PC-9 (cell line): Measurements from ENCODE around the gene OR10H2.

Source experiments
- CTCF ChIP-seq: fragments of 200-600 bp; sonication (generic); conservative IDR thresholded peaks from 2 replicates; pipeline ENCODE4 v1.6.1; 2017; ENCODE audit warnings: mixed run types, antibody characterized with exemption, mild to moderate bottlenecking, moderate library complexity
- EZH2 ChIP-seq: fragments of 200-600 bp; sonication (generic); IDR thresholded peaks from 2 replicates; pipeline ENCODE4 v1.8.0; 2017; ENCODE audit warnings: antibody characterized with exemption, low read depth

DNA sequence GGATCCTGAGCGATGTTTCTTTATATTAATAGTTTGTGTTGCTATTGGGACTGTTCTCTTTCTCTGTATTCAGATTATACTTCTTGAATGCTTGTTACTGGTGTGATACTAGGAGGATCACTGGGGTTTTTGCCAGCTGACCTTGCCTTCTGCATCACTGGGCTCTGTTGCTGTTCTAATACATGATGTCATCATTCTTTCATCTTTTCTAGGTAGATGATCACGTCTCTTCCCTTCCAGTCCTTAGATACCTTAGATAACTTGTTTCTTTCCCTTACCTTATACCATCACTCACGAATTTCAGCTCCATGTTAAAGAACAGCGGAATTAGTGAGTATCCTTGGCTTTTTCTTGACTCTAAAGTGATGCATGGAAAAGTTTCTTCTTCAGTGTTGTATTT, 9.9 kb downstream of the OR10H2 start, which contains the start of gene OR10H3:
- TF ChIP-seq CTCF (no peak), EZH2 (no peak)
